ENCODE measurements around the gene UTP14A.
A peak's percentile ranks its signal among the peaks of the same experiment; 100 is the strongest.

- TF ChIP-seq CTCF (IDR thresholded peaks at IDR 0.05; ENCODE audit: low read depth, low read length, poor library complexity, severe bottlenecking) (no peak), EZH2phosphoT487 (IDR thresholded peaks at IDR 0.05; ENCODE audit: borderline replicate concordance, low read length) (0 out of 2 replicates have a peak, but pooled peaks have one; percentile 36)
Observed at GRCh38 chrX:129932821-129933321, 26.9 kb downstream of the UTP14A start.

All from DOHH2 (cell line).